A549 (cell line): ENCODE data around the gene GAS7. TPM values are rescaled to one million over a fixed set of nuclear protein-coding genes. Genes with fewer than 3 reads are reported as not detected.
A peak's percentile ranks its signal among the peaks of the same experiment; 100 is the strongest.

Experiments used
- ATAC-seq, 2 experiments: fragments of 200-7000 bp in 1 of 2; fragments of >200 bp in 1 of 2; cut with Nextera tagmentation in 1 of 2; cut with Tn5 transposase in 1 of 2; 3 replicates each; pipeline versions ENCODE4 v1.8.0 to v1.9.1; 2018 to 2020; ENCODE audit warnings: mild to moderate bottlenecking in 1 of 2, moderate library complexity in 1 of 2
- CTCF ChIA-PET: fragments of 300-600 bp; sonication (Branson Sonifier 250); formaldehyde crosslinking; extraction: SDS; loops from one replicate; lab custom pipeline; 2021; ENCODE audit warnings: antibody characterized with exemption, inconsistent platforms; lab: Yijun Ruan, JAX
- POLR2A ChIA-PET: fragments of 350-600 bp; formaldehyde crosslinking; extraction: SDS; loops from one replicate; lab custom pipeline; 2021; ENCODE audit warnings: antibody characterized with exemption, inconsistent platforms; lab: Yijun Ruan, JAX
- DNase-seq, 2 experiments: peaks; one replicate each; pipeline versions ENCODE4 v3.0.0 to v3.0.0-alpha.2; 2011 to 2016; ENCODE audit warnings: low read depth in 1 of 2, low spot score in 1 of 2
- FAIRE-seq: peaks from 2 replicates; lab custom pipeline; 2011; peaks lifted over from hg19 to GRCh38; lab: Jason Lieb, UNC
- H3K27ac ChIP-seq, 2 experiments: fragments of >200 bp; sonication (Bioruptor Twin); formaldehyde crosslinking; 3 replicates each; pipeline ENCODE4 v1.5.1; 2016 to 2017
- H3K4me1 ChIP-seq: fragments of >200 bp; sonication (Bioruptor Twin); formaldehyde crosslinking; 3 replicates; pipeline ENCODE4 v1.6.1; 2016
- H3K4me2 ChIP-seq: fragments of >200 bp; sonication (Bioruptor Twin); formaldehyde crosslinking; 3 replicates; pipeline ENCODE4 v1.6.1; 2016
- H3K4me3 ChIP-seq: fragments of >200 bp; sonication (Bioruptor Twin); formaldehyde crosslinking; 3 replicates; pipeline ENCODE4 v1.5.1; 2016
- H3K9me3 ChIP-seq: fragments of >200 bp; sonication (Bioruptor Twin); formaldehyde crosslinking; 3 replicates; pipeline ENCODE4 v1.6.1; 2016
- CBX2 ChIP-seq: fragments of 200-600 bp; sonication (generic); IDR thresholded peaks from 2 replicates; pipeline ENCODE4 v1.6.1; 2016; ENCODE audit warnings: low read depth, mild to moderate bottlenecking, borderline replicate concordance
- CTCF ChIP-seq: fragments of >200 bp; sonication (Bioruptor Twin); formaldehyde crosslinking; IDR thresholded peaks from 3 replicates; pipeline ENCODE4 v1.5.1; 2016
- E2F6 ChIP-seq: IDR thresholded peaks from 2 replicates; pipeline ENCODE4 v1.6.1; 2012; ENCODE audit warnings: low read depth, borderline replicate concordance
- EHF ChIP-seq: fragments of 250-450 bp; sonication (Bioruptor Pico); IDR thresholded peaks from 2 replicates; pipeline ENCODE4 v1.5.0; 2020; ENCODE audit warnings: mild to moderate bottlenecking
- ELK1 ChIP-seq: fragments of 150-350 bp; IDR thresholded peaks from 2 replicates; pipeline ENCODE4 v1.6.1; 2014; ENCODE audit warnings: low read depth, mild to moderate bottlenecking, low read length
- ESRRA ChIP-seq: fragments of 150-350 bp; IDR thresholded peaks from 2 replicates; pipeline ENCODE4 v1.6.1; 2014; ENCODE audit warnings: mild to moderate bottlenecking, low read length, borderline replicate concordance
- FOSB ChIP-seq: fragments of 250-450 bp; sonication (Bioruptor Pico); IDR thresholded peaks from 2 replicates; pipeline ENCODE4 v1.5.0; 2020; ENCODE audit warnings: mild to moderate bottlenecking, moderate library complexity
- FOSL2 ChIP-seq, 2 experiments: fragments of 450-650 bp in 1 of 2; fragments of >200 bp in 1 of 2; sonication (Bioruptor Twin) in 1 of 2; formaldehyde crosslinking; IDR thresholded peaks; 2 replicates each; pipeline versions ENCODE4 v1.5.0 to v1.6.1; 2016 to 2020; ENCODE audit warnings: mild to moderate bottlenecking in 1 of 2, moderate library complexity in 1 of 2
- HEYL ChIP-seq: fragments of 250-450 bp; sonication (Bioruptor Pico); IDR thresholded peaks from 2 replicates; pipeline ENCODE4 v1.8.0; 2021; ENCODE audit warnings: mild to moderate bottlenecking, moderate library complexity
- HOXA7 ChIP-seq: fragments of 250-450 bp; sonication (Bioruptor Pico); IDR thresholded peaks from 2 replicates; pipeline ENCODE4 v1.5.0; 2020; ENCODE audit warnings: mild to moderate bottlenecking, moderate library complexity
- JUN ChIP-seq, 2 experiments: fragments of >200 bp; sonication (Bioruptor Twin); formaldehyde crosslinking; IDR thresholded peaks; 2 replicates in 1 of 2; 3 replicates in 1 of 2; pipeline ENCODE4 v1.6.1; 2016 to 2017
- JUNB ChIP-seq: fragments of >200 bp; sonication (Bioruptor Twin); formaldehyde crosslinking; IDR thresholded peaks from 2 replicates; pipeline ENCODE4 v1.6.1; 2016
- MYC ChIP-seq: IDR thresholded peaks from 2 replicates; pipeline ENCODE4 v1.6.1; 2012; ENCODE audit warnings: mild to moderate bottlenecking, inconsistent platforms, low read length, improper control_type of control experiment, borderline replicate concordance
- NPAS2 ChIP-seq: fragments of 250-450 bp; sonication (Bioruptor Pico); IDR thresholded peaks from 2 replicates; pipeline ENCODE4 v1.8.0; 2022; ENCODE audit warnings: mild to moderate bottlenecking, moderate library complexity, borderline replicate concordance
- NR3C1 ChIP-seq: fragments of >200 bp; sonication (Bioruptor Twin); formaldehyde crosslinking; IDR thresholded peaks from 3 replicates; pipeline ENCODE4 v1.6.1; 2017
- POLR2AphosphoS2 ChIP-seq: conservative IDR thresholded peaks from 2 replicates; pipeline ENCODE4 v1.6.1; 2012; ENCODE audit warnings: low read length, improper control_type of control experiment, inconsistent platforms
- RCOR1 ChIP-seq: fragments of 150-350 bp; IDR thresholded peaks from 2 replicates; pipeline ENCODE4 v1.6.1; 2014; ENCODE audit warnings: antibody characterized with exemption, low read length, low read depth
- RFX5 ChIP-seq: fragments of 450-650 bp; IDR thresholded peaks from 2 replicates; pipeline ENCODE4 v1.7.1; 2014; ENCODE audit warnings: antibody characterized with exemption, mild to moderate bottlenecking, moderate library complexity
- SREBF2 ChIP-seq: fragments of 450-650 bp; IDR thresholded peaks from 2 replicates; pipeline ENCODE4 v1.6.1; 2014; ENCODE audit warnings: mild to moderate bottlenecking, moderate library complexity
- ZC3H11A ChIP-seq: fragments of 450-650 bp; IDR thresholded peaks from 2 replicates; pipeline ENCODE4 v1.6.1; 2014; ENCODE audit warnings: antibody characterized with exemption, mild to moderate bottlenecking
- ZNF302 ChIP-seq: fragments of 250-450 bp; sonication (Bioruptor Pico); IDR thresholded peaks from 2 replicates; pipeline ENCODE4 v1.9.0; 2021; ENCODE audit warnings: inconsistent platforms, mild to moderate bottlenecking, moderate library complexity
- WGBS: methylation state at CpG from one replicate; pipeline ENCODE4 v1.1.6; 2017; ENCODE audit errors: missing lambda C conversion rate; 5-methylcytosine and 5-hydroxymethylcytosine counted together
- polyA plus RNA-seq, 4 experiments: library from polyadenylated mRNA; depleted of rRNA in 3 of 4; stranded (reverse); fragments of >200 nt; fragmentation: RNase III in 1 of 4; extraction: RNeasy Plus Mini Kit Qiagen cat#74134 plus additional on column Dnase treatment in 1 of 4; gene quantifications; 2 replicates in 3 of 4; 3 replicates in 1 of 4; pipeline ENCODE4 v1.2.3, GENCODE V29; 2011 to 2017

The GAS7 gene
- polyA plus RNA-seq, 2 of the 4 experiments (the other 2 are of a cell fraction) = 1.3 to 1.5 TPM

GRCh38 chr17:10200016-10200415 is 1.6 kb upstream of the GAS7 start:
- no peak overlapping the region for H3K27ac ChIP-seq
- 39% methylated on average over 3 of the region's 3 CpGs for WGBS
- FAIRE-seq = no peak
- no peak for DNase-seq
- TF ChIP-seq JUN (IDR thresholded peaks at IDR 0.05) (no peak), E2F6 (no peak), ELK1 (no peak), RFX5 (no peak), ZNF302 (CRISPR knock-in tag) (no peak), RCOR1 (no peak), CBX2 (no peak)
- TF ChIP-seq, all 56 proteins: peak for 0
- H3K9me3 ChIP-seq = peaks cover 24% of the 10 kb centered on the region
- ChIA-PET POLR2A (no interaction called here), CTCF (interaction anchor here (0.6 to 1.4 kb wide), 4 partner anchors 10 to 240 kb away, joined by 3 read pairs; no protein-coding TSS in a partner anchor)
- ATAC-seq = no peak
- no peak overlapping the region for H3K4me2 ChIP-seq
- H3K4me1 ChIP-seq = no peaks in the 10 kb centered on the region
- H3K4me3 ChIP-seq = no peak overlapping the region

GRCh38 chr17:10197721-10198508 is 491 bp downstream of the GAS7 start:
- peaks cover 16% of the 10 kb centered on the region for H3K9me3 ChIP-seq
- H3K4me3 ChIP-seq = peak overlapping the region; percentile 60
- peak overlapping the region; percentile 98 for H3K4me2 ChIP-seq
- WGBS = 72% methylated on average over 65 of the region's 90 CpGs
- no peaks in the 10 kb centered on the region for H3K4me1 ChIP-seq
- ATAC-seq = 0 out of 6 replicates have a peak, but pooled peaks of 1 of the 2 experiments have one; percentile 10
- ChIA-PET POLR2A (no interaction called here), CTCF (no interaction called here)
- TF ChIP-seq POLR2AphosphoS2 (no peak), CBX2 (no peak), SREBF2 (no peak), MYC (no peak), ZC3H11A (no peak), NR3C1 (no peak), HOXA7 (CRISPR knock-in tag) (no peak), CTCF (no peak), RFX5 (no peak), NPAS2 (CRISPR knock-in tag) (no peak), ESRRA (no peak), FOSB (CRISPR knock-in tag) (no peak), HEYL (no peak), FOSL2 (IDR thresholded peaks at IDR 0.05) (no peak), FOSL2 (CRISPR knock-in tag; IDR thresholded peaks at IDR 0.05) (no peak), EHF (no peak), JUNB (no peak)
- no peak for FAIRE-seq
- no peak for DNase-seq
- H3K27ac ChIP-seq = peak overlapping the region in 1 of 2 experiments; percentile 80; a peak in 3 of 6 replicates
